HEK293T (cell line): ENCODE results near the gene BRCA1.

Experiments used
- ARNT ChIP-seq: fragments of 450-650 bp; IDR thresholded peaks from 2 replicates; pipeline ENCODE4 v1.6.1; 2017; ENCODE audit warnings: mild to moderate bottlenecking
- BHLHE40 ChIP-seq: fragments of 450-650 bp; IDR thresholded peaks from 2 replicates; pipeline ENCODE4 v1.6.1; 2016; ENCODE audit warnings: mild to moderate bottlenecking, moderate library complexity, borderline replicate concordance
- CTBP1 ChIP-seq: fragments of 450-650 bp; IDR thresholded peaks from 2 replicates; pipeline ENCODE4 v1.6.1; 2016; ENCODE audit warnings: borderline replicate concordance
- FOXA1 ChIP-seq: fragments of 450-650 bp; IDR thresholded peaks from 2 replicates; pipeline ENCODE4 v1.6.1; 2016; ENCODE audit warnings: mild to moderate bottlenecking
- FOXK2 ChIP-seq: fragments of 450-650 bp; IDR thresholded peaks from 2 replicates; pipeline ENCODE4 v1.6.1; 2016; ENCODE audit warnings: mild to moderate bottlenecking
- FOXM1 ChIP-seq: fragments of 450-650 bp; IDR thresholded peaks from 2 replicates; pipeline ENCODE4 v1.6.1; 2017; ENCODE audit warnings: mild to moderate bottlenecking, borderline replicate concordance
- HDGF ChIP-seq: fragments of 450-650 bp; IDR thresholded peaks from 2 replicates; pipeline ENCODE4 v1.6.1; 2017; ENCODE audit warnings: antibody characterized with exemption, borderline replicate concordance
- L3MBTL2 ChIP-seq: fragments of 450-650 bp; conservative IDR thresholded peaks from 2 replicates; pipeline ENCODE4 v1.6.1; 2016; ENCODE audit warnings: mild to moderate bottlenecking
- LEF1 ChIP-seq: fragments of 450-650 bp; IDR thresholded peaks from 2 replicates; pipeline ENCODE4 v1.6.1; 2017; ENCODE audit warnings: mild to moderate bottlenecking, borderline replicate concordance
- NFRKB ChIP-seq: fragments of 450-650 bp; IDR thresholded peaks from 2 replicates; pipeline ENCODE4 v1.6.1; 2016; ENCODE audit warnings: mild to moderate bottlenecking, moderate library complexity
- PKNOX1 ChIP-seq: fragments of 450-650 bp; IDR thresholded peaks from 2 replicates; pipeline ENCODE4 v1.6.1; 2016
- SP1 ChIP-seq: fragments of 450-650 bp; IDR thresholded peaks from 2 replicates; pipeline ENCODE4 v1.6.1; 2017

GRCh38 chr17:43028221-43028861, 96.8 kb downstream of the BRCA1 start:
- TF ChIP-seq NFRKB (no peak), BHLHE40 (no peak), PKNOX1 (no peak), HDGF (no peak), SP1 (no peak), L3MBTL2 (no peak), ARNT (no peak), FOXM1 (no peak), FOXA1 (no peak), LEF1 (no peak), CTBP1 (no peak), FOXK2 (no peak)
